Renal pelvis (tissue), 12 donors: ENCODE measurements around the gene IL17RE. TPM values are rescaled to one million over a fixed set of nuclear protein-coding genes. Genes with fewer than 3 reads are reported as not detected.
"Not testable (repeated sequence)": the region's sequence is repeated elsewhere in the genome, so short reads cannot be mapped to it uniquely, and the experiment has no call there.

Experiments
- DNase-seq: peaks from one replicate; pipeline ENCODE4 v3.0.0-alpha.2; 2013
- long read RNA-seq, 16 experiments: transcript quantifications; one replicate each; lab custom pipeline, GENCODE V29; 2026
- polyA plus RNA-seq, 3 donors: library from polyadenylated mRNA; unstranded; fragments of 120-200 nt; gene quantifications; one replicate each; pipeline ENCODE4 v1.2.1, GENCODE V29; 2013; ENCODE audit not compliant: insufficient read length in 3 of 3

Gene IL17RE, protein sequence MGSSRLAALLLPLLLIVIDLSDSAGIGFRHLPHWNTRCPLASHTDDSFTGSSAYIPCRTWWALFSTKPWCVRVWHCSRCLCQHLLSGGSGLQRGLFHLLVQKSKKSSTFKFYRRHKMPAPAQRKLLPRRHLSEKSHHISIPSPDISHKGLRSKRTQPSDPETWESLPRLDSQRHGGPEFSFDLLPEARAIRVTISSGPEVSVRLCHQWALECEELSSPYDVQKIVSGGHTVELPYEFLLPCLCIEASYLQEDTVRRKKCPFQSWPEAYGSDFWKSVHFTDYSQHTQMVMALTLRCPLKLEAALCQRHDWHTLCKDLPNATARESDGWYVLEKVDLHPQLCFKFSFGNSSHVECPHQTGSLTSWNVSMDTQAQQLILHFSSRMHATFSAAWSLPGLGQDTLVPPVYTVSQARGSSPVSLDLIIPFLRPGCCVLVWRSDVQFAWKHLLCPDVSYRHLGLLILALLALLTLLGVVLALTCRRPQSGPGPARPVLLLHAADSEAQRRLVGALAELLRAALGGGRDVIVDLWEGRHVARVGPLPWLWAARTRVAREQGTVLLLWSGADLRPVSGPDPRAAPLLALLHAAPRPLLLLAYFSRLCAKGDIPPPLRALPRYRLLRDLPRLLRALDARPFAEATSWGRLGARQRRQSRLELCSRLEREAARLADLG
- polyA plus RNA-seq, result 10 to 100 TPM; 11.2 to 17.0 (median 15.5) TPM
- long read RNA-seq, donor 1, result 0 reads
- long read RNA-seq, donor 2, result 0 reads
- long read RNA-seq, donor 3, result 0 reads
- long read RNA-seq, donor 4, partial matches to known transcripts, result 5 of 6 reads
- long read RNA-seq, donor 4, other reads (novel, unspliced or antisense), result 0 of 6 reads
- long read RNA-seq, donor 5, result 0 reads
- long read RNA-seq, donor 6, partial matches to known transcripts, result 10 of 10 reads
- long read RNA-seq, donor 6, other reads (novel, unspliced or antisense), result 0 of 10 reads
- long read RNA-seq, donor 7, result 0 reads
- long read RNA-seq, donor 8, result 0 reads
- long read RNA-seq, donor 9, partial matches to known transcripts, result 7 of 8 reads
- long read RNA-seq, donor 9, other reads (novel, unspliced or antisense), result 0 of 8 reads
- long read RNA-seq, donor 10, partial matches to known transcripts, result 6 of 7 reads
- long read RNA-seq, donor 10, other reads (novel, unspliced or antisense), result 0 of 7 reads
- long read RNA-seq, donor 11, result 0 reads
- long read RNA-seq, donor 12, partial matches to known transcripts, result 8 of 8 reads
- long read RNA-seq, donor 12, other reads (novel, unspliced or antisense), result 0 of 8 reads
- long read RNA-seq, donor 13, result 0 reads
- long read RNA-seq, donor 14, result 0 reads
- long read RNA-seq, donor 15, partial matches to known transcripts, result 21 of 21 reads
- long read RNA-seq, donor 15, other reads (novel, unspliced or antisense), result 0 of 21 reads
- long read RNA-seq, donor 16, partial matches to known transcripts, result 13 of 13 reads
- long read RNA-seq, donor 16, other reads (novel, unspliced or antisense), result 0 of 13 reads

DNA sequence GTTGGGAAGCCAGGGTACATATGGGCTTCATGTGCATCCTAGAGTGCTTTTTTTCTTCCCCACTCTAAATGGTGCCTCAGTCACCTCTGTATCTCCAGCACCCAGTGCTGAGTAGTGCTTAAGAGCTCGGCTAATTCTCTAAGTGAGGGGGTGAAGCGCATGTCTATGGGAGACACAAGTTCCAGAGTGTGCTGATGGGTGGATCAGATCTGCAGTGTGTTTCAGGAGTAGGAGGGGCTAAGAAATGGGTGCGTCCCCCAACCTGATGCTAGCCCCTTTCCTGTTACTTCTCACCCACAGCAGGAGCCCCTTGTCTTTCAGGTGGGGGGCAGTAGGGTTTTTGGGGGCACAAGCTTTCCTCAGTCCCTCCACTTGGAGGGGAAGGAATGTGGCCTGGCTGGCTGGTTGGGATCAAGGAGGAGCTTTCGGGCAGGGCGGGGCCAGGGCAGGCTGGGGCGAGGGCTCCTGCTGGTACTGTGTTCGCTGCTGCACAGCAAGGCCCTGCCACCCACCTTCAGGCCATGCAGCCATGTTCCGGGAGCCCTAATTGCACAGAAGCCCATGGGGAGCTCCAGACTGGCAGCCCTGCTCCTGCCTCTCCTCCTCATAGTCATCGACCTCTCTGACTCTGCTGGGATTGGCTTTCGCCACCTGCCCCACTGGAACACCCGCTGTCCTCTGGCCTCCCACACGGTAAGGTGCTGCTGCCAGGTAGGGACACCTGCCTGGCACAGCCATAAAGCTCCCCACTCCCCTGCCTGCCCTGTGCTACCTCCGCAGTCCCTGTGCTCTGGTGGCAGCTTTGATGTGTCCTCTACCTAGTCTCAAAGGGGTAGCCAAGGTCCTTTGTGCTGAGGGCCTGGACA is at the start of gene IL17RE:
TSS of gene IL17RE (plus strand) at position 477 of the 866 bp plus-strand sequence. CDS start at position 562, 85 bp downstream.
- no peak for DNase-seq

DNA sequence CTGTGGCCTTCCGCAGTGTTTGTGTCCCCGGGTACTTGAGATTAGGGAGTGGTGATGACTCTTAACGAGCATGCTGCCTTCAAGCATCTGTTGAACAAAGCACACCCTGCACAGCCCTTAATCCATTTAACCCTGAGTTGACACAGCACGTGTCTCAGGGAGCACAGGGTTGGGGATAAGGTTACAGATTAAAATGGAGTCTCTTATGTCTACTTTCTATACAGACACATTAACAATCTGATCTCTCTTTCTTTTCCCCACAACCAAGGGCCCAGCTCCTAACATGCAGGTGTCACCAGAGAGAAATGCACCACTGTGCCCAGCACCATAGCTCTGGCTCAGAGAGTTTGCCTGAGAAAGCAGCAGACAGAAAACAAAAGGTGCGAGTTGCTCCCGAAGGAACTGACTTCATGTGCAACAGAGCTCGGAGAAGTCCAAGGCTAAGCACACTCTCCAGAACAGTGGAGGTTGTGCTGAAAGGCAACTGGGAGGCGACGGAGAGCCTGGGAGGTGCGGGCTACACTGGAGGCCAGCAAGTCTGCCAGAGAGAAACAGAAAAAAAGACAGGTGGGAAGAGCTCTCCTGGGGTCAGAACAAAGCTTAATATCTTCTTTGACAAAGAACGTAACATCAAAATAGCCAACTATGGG is 48.2 kb upstream of the IL17RE start:
- DNase-seq, result not testable (repeated sequence)

- DNase-seq, result no peak
These were observed 47.1 kb upstream of the IL17RE start for GRCh38 chr3:9855594-9855993.

- no peak for DNase-seq
These were observed 43.1 kb upstream of the IL17RE start for GRCh38 chr3:9859530-9860025.

DNA sequence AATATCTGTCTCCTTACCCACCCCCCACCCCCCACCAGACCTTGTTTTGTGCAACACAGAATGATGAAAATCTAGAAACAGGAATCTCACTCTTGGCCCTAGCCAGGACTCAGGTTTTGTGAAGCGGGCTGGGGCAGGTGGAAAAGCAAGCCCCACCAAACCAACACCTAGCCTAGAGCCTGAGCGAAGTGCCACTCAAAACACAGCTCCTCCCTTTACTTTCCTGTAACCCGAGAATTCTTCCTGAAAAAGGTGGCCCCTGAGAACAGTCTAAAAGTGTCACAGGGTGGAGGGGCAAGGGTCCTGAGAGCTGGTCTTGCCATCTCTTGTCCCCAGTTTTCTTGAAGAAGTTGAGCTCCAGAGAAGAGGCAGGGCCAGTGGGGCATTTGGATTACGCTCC is 41.4 kb upstream of the IL17RE start:
- DNase-seq, result no peak

- no peak for DNase-seq
These were observed 41.0 kb upstream of the IL17RE start for GRCh38 chr3:9861626-9862130.

DNA sequence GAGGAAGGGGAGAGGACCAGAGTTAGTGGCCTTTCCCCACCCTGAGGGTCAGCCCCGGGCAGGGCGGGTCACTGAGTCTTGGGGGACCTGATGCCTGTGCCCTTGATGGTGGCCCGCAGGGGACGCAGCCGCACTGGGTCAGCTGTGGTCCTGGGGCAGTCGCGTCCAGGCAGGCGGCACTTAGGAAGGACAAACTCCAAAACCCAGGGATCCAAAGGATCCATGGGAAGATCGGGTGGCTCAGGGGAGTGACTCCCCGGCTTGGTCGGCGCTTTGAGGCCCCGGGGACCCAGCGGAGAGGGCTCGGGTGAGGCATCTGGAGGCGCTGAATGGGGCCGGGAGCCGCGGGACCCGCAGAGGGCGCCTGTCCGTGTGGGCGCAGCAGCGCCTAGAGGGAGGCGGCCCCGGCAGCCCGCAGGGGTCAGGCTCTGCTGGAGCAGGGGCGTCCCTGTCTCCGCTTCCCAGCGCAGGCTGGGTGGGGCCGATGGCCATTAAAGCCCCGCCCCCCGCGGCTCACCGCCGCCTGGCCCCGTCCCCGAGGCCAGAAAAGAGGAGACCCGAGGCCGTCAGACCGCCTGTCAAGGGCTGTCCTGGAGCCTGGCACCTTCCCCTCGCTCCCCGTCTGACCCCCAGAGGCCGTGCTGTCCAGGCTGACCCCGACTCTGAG is 40.1 kb upstream of the IL17RE start:
- DNase-seq, result peak; percentile 24

DNA sequence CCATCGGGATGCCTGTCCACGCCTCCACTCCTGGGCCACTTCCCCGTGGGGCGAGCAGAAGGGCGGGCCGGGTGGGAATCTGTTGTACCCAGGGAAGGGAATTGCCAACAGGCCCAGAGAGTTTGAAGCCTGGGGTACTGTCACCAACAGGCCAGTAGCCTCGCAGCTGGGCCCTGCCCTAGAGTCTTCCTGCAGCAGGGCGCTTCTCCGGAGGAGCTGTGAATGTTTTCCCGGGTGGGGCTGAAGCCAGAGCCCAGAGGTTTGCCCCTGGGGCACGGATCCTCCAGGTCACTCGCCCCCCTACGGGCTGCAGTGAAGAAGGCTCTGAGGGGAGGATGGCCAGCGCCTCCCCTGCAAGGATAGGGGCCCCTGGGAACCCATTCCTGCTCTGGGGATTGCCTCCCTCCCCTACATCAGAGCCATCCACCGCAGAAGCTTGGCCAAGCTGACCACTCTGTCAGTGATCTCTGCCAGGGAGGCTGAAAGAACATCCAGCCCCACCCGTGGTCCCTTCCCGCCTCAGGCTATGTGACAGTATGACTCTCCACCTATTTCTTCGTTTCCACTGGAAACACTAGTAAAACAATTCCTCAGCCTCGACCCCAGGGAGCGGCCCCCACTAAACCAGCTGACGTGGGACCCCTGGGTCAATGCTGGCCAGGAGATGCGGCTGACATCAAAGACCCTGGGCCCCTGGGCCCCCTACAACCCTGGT is 39.4 kb upstream of the IL17RE start:
- no peak for DNase-seq

DNA sequence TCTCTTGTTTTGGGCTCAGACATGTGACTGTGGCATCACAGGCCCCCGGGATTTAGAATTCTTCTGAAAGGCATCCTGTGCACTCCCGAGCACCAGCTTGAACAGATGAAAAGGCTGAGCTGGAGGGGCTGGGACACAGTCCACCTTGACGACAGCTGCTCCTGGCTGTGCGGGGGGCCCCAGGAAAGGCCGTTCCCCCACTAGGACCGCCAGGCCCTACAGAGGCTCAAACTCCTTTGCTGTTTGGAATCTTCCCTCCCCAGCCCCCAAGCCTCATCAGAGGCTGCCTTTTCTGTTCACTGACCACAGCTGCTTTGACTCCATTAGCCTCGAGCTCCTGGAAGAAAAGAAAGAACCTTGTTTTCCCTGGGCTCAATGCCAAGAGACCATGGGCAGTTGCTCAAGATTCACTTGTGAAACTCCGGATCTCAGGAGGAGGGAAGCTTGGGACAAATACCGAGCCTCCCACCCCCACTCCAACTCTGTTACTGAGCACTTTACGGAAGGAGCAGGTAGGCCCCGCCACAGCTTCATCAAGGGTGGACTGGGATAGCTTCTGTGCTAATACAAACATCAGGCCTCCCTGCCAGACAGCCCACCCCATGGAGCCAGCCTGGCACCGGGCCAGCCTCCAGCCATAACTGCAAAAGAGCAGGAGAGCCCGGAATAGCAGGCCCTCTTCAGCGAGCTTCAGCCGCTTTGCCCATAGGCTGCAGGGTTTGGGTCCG is 38.3 kb upstream of the IL17RE start:
- DNase-seq, result peak; percentile 63

- DNase-seq, result not testable (repeated sequence)
These were observed 37.5 kb upstream of the IL17RE start for GRCh38 chr3:9865125-9865637.

DNA sequence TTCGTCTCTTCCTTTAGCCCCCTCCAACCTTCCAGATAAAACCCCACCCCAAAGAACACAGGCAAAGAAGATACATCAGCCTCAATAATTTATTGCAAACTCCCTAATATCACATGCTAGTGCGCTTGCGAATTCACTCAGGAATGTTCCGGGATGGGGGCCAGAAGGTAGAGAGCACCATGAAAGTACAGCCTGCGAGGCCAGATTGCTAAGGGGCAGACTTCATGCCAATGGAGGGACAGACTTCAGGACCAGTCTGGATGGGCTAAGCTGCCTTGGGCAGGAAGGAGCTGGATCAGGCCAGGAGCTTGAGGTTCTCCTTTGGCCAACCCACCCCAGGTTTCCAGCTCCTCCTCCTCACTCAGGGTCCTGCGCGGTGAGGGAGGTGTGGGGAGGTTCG is 36.0 kb upstream of the IL17RE start:
- DNase-seq, result no peak

- DNase-seq, result no peak
These were observed 35.5 kb upstream of the IL17RE start for GRCh38 chr3:9867106-9867505.

DNA sequence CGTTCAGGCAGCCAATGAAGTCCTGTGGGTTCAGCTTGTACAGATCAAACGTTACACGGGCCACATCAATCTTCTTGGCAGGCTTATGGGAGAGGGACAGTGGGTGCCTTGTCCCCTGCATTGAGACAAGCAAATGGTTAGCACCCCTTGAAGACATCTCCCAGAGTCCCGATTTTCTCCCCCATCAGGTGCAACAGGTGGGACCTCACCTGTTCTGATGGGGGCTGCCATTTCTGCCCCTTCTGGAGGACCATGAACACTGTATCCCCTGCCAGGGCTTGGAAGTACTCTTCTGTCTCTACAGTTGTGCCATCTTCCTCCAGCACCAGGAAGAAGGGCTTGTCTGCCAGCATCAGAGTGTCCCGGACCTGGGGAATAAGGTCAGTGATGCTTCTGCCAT is 32.7 kb upstream of the IL17RE start:
- no peak for DNase-seq

DNA sequence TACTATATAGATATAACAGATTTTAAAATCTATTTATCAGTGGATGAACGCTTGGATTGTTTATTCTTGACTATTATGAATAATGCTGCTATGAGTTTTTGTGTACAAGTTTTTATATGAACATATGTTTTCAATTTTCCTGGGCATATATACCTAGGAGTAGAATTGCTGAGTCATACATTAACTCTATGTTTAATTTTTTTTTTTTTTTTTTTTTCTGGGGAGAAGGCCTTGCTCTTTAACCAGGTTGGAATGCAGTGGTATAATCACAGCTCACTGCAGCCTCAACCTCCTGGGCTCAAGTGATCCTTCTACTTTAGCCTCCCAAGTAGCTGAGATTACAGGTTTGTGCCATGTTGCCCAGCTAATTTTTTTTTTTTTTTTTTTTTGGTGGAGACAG is 31.7 kb upstream of the IL17RE start:
- DNase-seq, result no peak

- not testable (repeated sequence) for DNase-seq
These were observed 30.6 kb upstream of the IL17RE start for GRCh38 chr3:9872067-9872466.

GRCh38 chr3:9875448-9875847 is 27.2 kb upstream of the IL17RE start:
- DNase-seq, result no peak

GRCh38 chr3:9876255-9876654 is 26.4 kb upstream of the IL17RE start:
- not testable (repeated sequence) for DNase-seq
